B cell (primary cell): ENCODE measurements around the gene KCNC4. TPM values are rescaled to one million over a fixed set of nuclear protein-coding genes. Genes with fewer than 3 reads are reported as not detected.

Experiments used
- ATAC-seq: fragments of 200-7000 bp; cut with Tn5 transposase; one replicate; pipeline ENCODE4 v1.10.0; 2021; ENCODE audit warnings: low read depth, mild to moderate bottlenecking, moderate number of reproducible peaks, moderate library complexity
- CTCF ChIA-PET: fragments of 350-600 bp; sonication (Branson Sonifier 250); formaldehyde crosslinking; loops from one replicate; lab custom pipeline; 2021; ENCODE audit warnings: antibody characterized with exemption, inconsistent platforms; lab: Charles Lee
- POLR2A ChIA-PET: fragments of 350-600 bp; sonication (Branson Sonifier 250); formaldehyde crosslinking; loops from one replicate; lab custom pipeline; 2021; ENCODE audit warnings: antibody characterized with exemption; lab: Charles Lee
- DNase-seq: peaks from one replicate; pipeline ENCODE4 v3.0.0; 2013
- H2AFZ ChIP-seq: 2 replicates; pipeline ENCODE4 v1.6.1; 2012; ENCODE audit warnings: mild to moderate bottlenecking, low read depth, low read length; ENCODE audit not compliant: insufficient read depth, poor library complexity, severe bottlenecking
- H3K27ac ChIP-seq, 2 donors: 1 replicate in 1 of 2; 2 replicates in 1 of 2; pipeline ENCODE4 v1.5.1; 2012 to 2013; ENCODE audit warnings: low read length in 2 of 2, mild to moderate bottlenecking in 2 of 2, moderate library complexity in 1 of 2
- H3K27me3 ChIP-seq, 4 experiments: fragments of 200-600 bp in 1 of 4; sonication (generic) in 1 of 4; replicated peaks in 1 of 4; 1 replicate in 2 of 4; 2 replicates in 2 of 4; pipeline versions ENCODE4 v1.6.1 to v1.7.0; 2013 to 2016; ENCODE audit warnings: low read length in 3 of 4, mild to moderate bottlenecking in 2 of 4, mixed read lengths in 1 of 4, moderate library complexity in 1 of 4; ENCODE audit not compliant: insufficient read depth in 4 of 4, control insufficient read depth in 3 of 4; ENCODE audit errors: control extremely low read depth in 1 of 4
- H3K36me3 ChIP-seq, 2 experiments: replicated peaks in 1 of 2; 1 replicate in 1 of 2; 2 replicates in 1 of 2; pipeline versions ENCODE4 v1.6.1 to v1.7.1; 2013; ENCODE audit warnings: low read length in 1 of 2; ENCODE audit not compliant: insufficient read depth in 2 of 2, control insufficient read depth in 1 of 2; ENCODE audit errors: control extremely low read depth in 1 of 2, extremely low read depth in 1 of 2
- H3K4me1 ChIP-seq, 2 donors: fragments of 200-600 bp in 1 of 2; sonication (generic) in 1 of 2; 1 replicate in 1 of 2; 2 replicates in 1 of 2; pipeline versions ENCODE4 v1.5.1 to v1.6.1; 2013 to 2017; ENCODE audit warnings: low read length in 2 of 2; ENCODE audit not compliant: control insufficient read depth in 2 of 2, insufficient read depth in 2 of 2
- H3K4me2 ChIP-seq: replicated peaks from 2 replicates; pipeline ENCODE3; 2012; ENCODE audit warnings: mild to moderate bottlenecking, low read depth, low read length; ENCODE audit not compliant: poor library complexity, severe bottlenecking
- H3K4me3 ChIP-seq, 5 experiments: fragments of 200-600 bp in 1 of 5; sonication (generic) in 1 of 5; 1 replicate in 3 of 5; 2 replicates in 2 of 5; pipeline versions ENCODE4 v1.5.1 to v1.7.0; 2011 to 2016; ENCODE audit warnings: low read length in 4 of 5, mild to moderate bottlenecking in 4 of 5, low read depth in 2 of 5, control low read depth in 1 of 5, moderate library complexity in 1 of 5; ENCODE audit not compliant: insufficient read depth in 1 of 5; ENCODE audit errors: control extremely low read depth in 1 of 5, extremely low read depth in 1 of 5
- H3K79me2 ChIP-seq: fragments of 200-600 bp; sonication (generic); one replicate; pipeline ENCODE4 v1.6.0; 2016; ENCODE audit warnings: low read length; ENCODE audit not compliant: control insufficient read depth, insufficient read depth
- H3K9ac ChIP-seq: fragments of 200-600 bp; sonication (generic); 2 replicates; pipeline ENCODE4 v1.6.1; 2017; ENCODE audit warnings: mild to moderate bottlenecking, low read length, moderate library complexity
- H3K9me3 ChIP-seq, 3 donors: one replicate each; pipeline versions ENCODE4 v1.6.1 to v1.7.1; 2013; ENCODE audit warnings: low read length in 2 of 3; ENCODE audit not compliant: control insufficient read depth in 2 of 3, insufficient read depth in 1 of 3; ENCODE audit errors: control extremely low read depth in 1 of 3
- H4K20me1 ChIP-seq: 2 replicates; pipeline ENCODE4 v1.6.0; 2012; ENCODE audit warnings: mild to moderate bottlenecking, low read length; ENCODE audit not compliant: insufficient read depth, control insufficient read depth, poor library complexity, severe bottlenecking
- H3K27ac Mint-ChIP-seq: one replicate; pipeline ENCODE4 v1.8.0; 2021; ENCODE audit warnings: mixed read lengths
- H3K27me3 Mint-ChIP-seq: one replicate; pipeline ENCODE4 v1.8.0; 2021; ENCODE audit warnings: mixed read lengths
- H3K4me1 Mint-ChIP-seq: one replicate; pipeline ENCODE4 v1.8.0; 2021; ENCODE audit warnings: mixed read lengths
- H3K4me3 Mint-ChIP-seq: one replicate; pipeline ENCODE4 v1.8.0; 2021; ENCODE audit warnings: mixed read lengths
- H3K9me3 Mint-ChIP-seq: one replicate; pipeline ENCODE4 v1.8.0; 2022; ENCODE audit warnings: mixed read lengths; ENCODE audit not compliant: insufficient read depth
- CTCF ChIP-seq: fragments of 200-600 bp; IDR thresholded peaks from one replicate; pipeline ENCODE4 v1.8.0; 2022; ENCODE audit warnings: antibody characterized with exemption, mild to moderate bottlenecking
- EZH2 ChIP-seq: IDR thresholded peaks from 2 replicates; pipeline ENCODE4 v1.6.1; 2012; ENCODE audit warnings: borderline replicate concordance, low read depth, mild to moderate bottlenecking, moderate library complexity, low read length; ENCODE audit not compliant: insufficient read depth, poor library complexity, severe bottlenecking
- WGBS: methylation state at CpG from one replicate; pipeline ENCODE4 v1.1.5; 2013; ENCODE audit warnings: missing lambda C conversion rate; ENCODE audit not compliant: insufficient coverage; 5-methylcytosine and 5-hydroxymethylcytosine counted together
- intact Hi-C: fragments of 100-400 bp; cut with micrococcal nuclease; formaldehyde crosslinking; loops from one replicate; pipeline ENCODE4 v1.10.0; 2022
- polyA plus RNA-seq: library from polyadenylated mRNA; depleted of rRNA; stranded (reverse); fragments of >200 nt; gene quantifications from 2 replicates; pipeline ENCODE4 v1.2.3, GENCODE V29; 2012
- total RNA-seq, 2 donors: library from RNA; stranded (reverse); fragments of 120-200 nt in 1 of 2; gene quantifications; 1 replicate in 1 of 2; 2 replicates in 1 of 2; pipeline versions ENCODE4 v1.2.3 to v1.2.4, GENCODE V29; 2013 to 2022

Gene KCNC4
- total and polyA plus RNA-seq, 2 donors (not counting 1 experiment from before 2014, with no cell fraction given) = 3.2 to 24.1 TPM

GRCh38 chr1:110250749-110251148, 40.6 kb downstream of the KCNC4 start:
- Mint-ChIP-seq H3K9me3 (no peaks in the 10 kb centered on the region), H3K4me1 (peaks cover 5% of the 10 kb centered on the region), H3K27ac (no peak overlapping the region), H3K4me3 (no peak overlapping the region), H3K27me3 (no peaks in the 10 kb centered on the region)
- H3K36me3 ChIP-seq = no peaks in the 10 kb centered on the region
- no peaks in the 10 kb centered on the region for H3K4me1 ChIP-seq
- TF ChIP-seq CTCF (no peak), EZH2 (no peak)
- H4K20me1 ChIP-seq = no peaks in the 10 kb centered on the region
- H3K27ac ChIP-seq = no peak overlapping the region
- no peak for DNase-seq
- no peak overlapping the region for H3K4me2 ChIP-seq
- intact Hi-C loops = no loop called here
- H3K9ac ChIP-seq = no peak overlapping the region
- ChIA-PET CTCF (interaction anchor here (1.1 kb wide), 1 partner anchor 25 kb away, joined by 3 read pairs; no protein-coding TSS in a partner anchor), POLR2A (no interaction called here)
- H2AFZ ChIP-seq = no peak overlapping the region
- no peaks in the 10 kb centered on the region for H3K9me3 ChIP-seq
- no peaks in the 10 kb centered on the region for H3K27me3 ChIP-seq
- no peak overlapping the region for H3K4me3 ChIP-seq
- H3K79me2 ChIP-seq = no peaks in the 10 kb centered on the region
- 94% methylated on average over 2 of the region's 2 CpGs for WGBS
- ATAC-seq = no peak

DNA sequence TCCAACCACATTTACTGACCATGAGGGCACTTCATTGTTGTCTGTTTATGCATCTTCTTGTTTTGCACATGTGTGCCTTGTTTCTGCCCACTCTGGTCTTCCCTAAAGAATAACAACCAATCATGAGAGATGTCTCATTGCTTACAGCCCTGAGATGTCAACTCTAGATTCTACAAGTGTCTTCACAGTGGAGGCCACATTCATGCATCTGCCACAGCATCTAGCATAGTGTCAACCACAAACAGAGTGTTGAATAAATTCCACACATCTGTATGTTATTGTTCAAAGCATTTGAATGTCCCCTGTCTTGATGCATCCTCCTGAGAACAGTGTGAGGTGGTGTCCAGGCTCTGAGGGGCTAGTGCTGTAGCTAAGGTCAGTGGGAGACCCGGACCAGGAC, 43.1 kb downstream of the KCNC4 start:
- H3K4me3 ChIP-seq = no peak overlapping the region
- H3K4me2 ChIP-seq = no peak overlapping the region
- ChIA-PET CTCF (interaction anchor here (0.9 kb wide), 1 partner anchor 11 kb away, joined by 3 read pairs; no protein-coding TSS in a partner anchor), POLR2A (no interaction called here)
- no peaks in the 10 kb centered on the region for H3K79me2 ChIP-seq
- no peak overlapping the region for H3K4me3 Mint-ChIP-seq
- no peaks in the 10 kb centered on the region for H3K9me3 ChIP-seq
- intact Hi-C loops = no loop called here
- H3K27ac ChIP-seq = no peak overlapping the region
- no peaks in the 10 kb centered on the region for H3K27me3 ChIP-seq
- H3K4me1 Mint-ChIP-seq = peaks cover 3% of the 10 kb centered on the region
- ATAC-seq (no peak), DNase-seq (no peak)
- no peaks in the 10 kb centered on the region for H3K36me3 ChIP-seq
- H4K20me1 ChIP-seq = no peaks in the 10 kb centered on the region
- no peak overlapping the region for H3K9ac ChIP-seq
- H3K9me3 Mint-ChIP-seq = no peaks in the 10 kb centered on the region
- no peak for TF ChIP-seq CTCF
- no peak for TF ChIP-seq EZH2
- H3K4me1 ChIP-seq = no peaks in the 10 kb centered on the region
- H3K27me3 Mint-ChIP-seq = no peaks in the 10 kb centered on the region
- WGBS = 100% methylated on average over 1 of the region's 1 CpG
- H2AFZ ChIP-seq = no peak overlapping the region
- no peak overlapping the region for H3K27ac Mint-ChIP-seq
